ENCODE measurements around the gene TGFBR2. TPM values are rescaled to one million over a fixed set of nuclear protein-coding genes. Genes with fewer than 3 reads are reported as not detected.

TGFBR2 gene
- total RNA-seq, 2 experiments from 2014 or later = 74.4 to 77.8 TPM

- POLR2A ChIA-PET = no interaction called here
These were observed 38.7 kb downstream of the TGFBR2 start for GRCh38 chr3:30645077-30645476.

GRCh38 chr3:30646181-30646876 is 39.9 kb downstream of the TGFBR2 start:
- peaks cover 96% of the 10 kb centered on the region for H3K4me1 Mint-ChIP-seq
- H3K36me3 Mint-ChIP-seq (ENCODE audit: low read depth) = peaks cover 82% of the 10 kb centered on the region
- no peaks in the 10 kb centered on the region for H3K27me3 Mint-ChIP-seq
- H3K27ac Mint-ChIP-seq = peak overlapping the region; percentile 94
- H3K9me3 Mint-ChIP-seq = no peaks in the 10 kb centered on the region
- ChIA-PET POLR2A (interaction anchor here (1.0 kb wide), 1 partner anchor 13 kb away, joined by 3 read pairs; no protein-coding TSS in a partner anchor), CTCF (interaction anchor here (0.9 to 2.3 kb wide), 5 partner anchors 9 to 38 kb away, joined by 3 to 9 read pairs (median 4); no protein-coding TSS in a partner anchor)
- DNase-seq = no peak
- H3K4me3 Mint-ChIP-seq = peak overlapping the region; percentile 36

More at GRCh38 chr3:30645077-30645476, 38.7 kb downstream of the TGFBR2 start:
- no peak for DNase-seq
- peaks cover 73% of the 10 kb centered on the region for H3K36me3 Mint-ChIP-seq (ENCODE audit: low read depth)
- H3K4me1 Mint-ChIP-seq = peaks cover 96% of the 10 kb centered on the region
- H3K27ac Mint-ChIP-seq = peak overlapping the region; percentile 94
- no peaks in the 10 kb centered on the region for H3K9me3 Mint-ChIP-seq
- no peaks in the 10 kb centered on the region for H3K27me3 Mint-ChIP-seq
- CTCF ChIA-PET = interaction anchor here (0.5 to 1.7 kb wide), 3 partner anchors 10 to 138 kb away, joined by 3 to 6 read pairs (median 4); no protein-coding TSS in a partner anchor
- peak overlapping the region; percentile 59 for H3K4me3 Mint-ChIP-seq

GRCh38 chr3:30646961-30647752 is 40.8 kb downstream of the TGFBR2 start:
- DNase-seq = no peak
- Mint-ChIP-seq H3K4me3 (peak overlapping the region; percentile 36), H3K27ac (peak overlapping the region; percentile 94), H3K4me1 (peaks cover 95% of the 10 kb centered on the region), H3K36me3 (ENCODE audit: low read depth) (peaks cover 83% of the 10 kb centered on the region), H3K27me3 (no peaks in the 10 kb centered on the region), H3K9me3 (no peaks in the 10 kb centered on the region)
- ChIA-PET POLR2A (interaction anchor here (1.0 kb wide), 1 partner anchor 12 kb away, joined by 3 read pairs; no protein-coding TSS in a partner anchor), CTCF (interaction anchor here (0.9 to 2.3 kb wide), 5 partner anchors 8 to 31 kb away, joined by 4 to 9 read pairs (median 6); no protein-coding TSS in a partner anchor)

- CTCF ChIA-PET = interaction anchor here (1.3 to 1.9 kb wide), 2 partner anchors 9 to 17 kb away, joined by 6 read pairs; no protein-coding TSS in a partner anchor
- POLR2A ChIA-PET = no interaction called here
- Mint-ChIP-seq H3K27ac (peak overlapping the region; percentile 79), H3K36me3 (ENCODE audit: low read depth) (peaks cover 91% of the 10 kb centered on the region), H3K27me3 (no peaks in the 10 kb centered on the region), H3K4me3 (no peak overlapping the region), H3K4me1 (peaks cover 96% of the 10 kb centered on the region), H3K9me3 (no peaks in the 10 kb centered on the region)
- DNase-seq = no peak
These were observed 42.4 kb downstream of the TGFBR2 start for GRCh38 chr3:30648670-30649357.

GRCh38 chr3:30649572-30650318 is 43.3 kb downstream of the TGFBR2 start:
- no peaks in the 10 kb centered on the region for H3K27me3 Mint-ChIP-seq
- peaks cover 94% of the 10 kb centered on the region for H3K36me3 Mint-ChIP-seq (ENCODE audit: low read depth)
- ChIA-PET CTCF (no interaction called here), POLR2A (no interaction called here)
- H3K4me1 Mint-ChIP-seq = peaks cover 96% of the 10 kb centered on the region
- DNase-seq = no peak
- H3K9me3 Mint-ChIP-seq = no peaks in the 10 kb centered on the region
- no peak overlapping the region for H3K4me3 Mint-ChIP-seq
- peak overlapping the region; percentile 60 for H3K27ac Mint-ChIP-seq

GRCh38 chr3:30650348-30650995 is 44.1 kb downstream of the TGFBR2 start:
- no peaks in the 10 kb centered on the region for H3K27me3 Mint-ChIP-seq
- no peak overlapping the region for H3K4me3 Mint-ChIP-seq
- DNase-seq = no peak
- ChIA-PET POLR2A (no interaction called here), CTCF (interaction anchor here (0.6 kb wide), 1 partner anchor 32 kb away, joined by 4 read pairs; no protein-coding TSS in a partner anchor)
- no peaks in the 10 kb centered on the region for H3K9me3 Mint-ChIP-seq
- peaks cover 97% of the 10 kb centered on the region for H3K36me3 Mint-ChIP-seq (ENCODE audit: low read depth)
- H3K4me1 Mint-ChIP-seq = peaks cover 96% of the 10 kb centered on the region
- H3K27ac Mint-ChIP-seq = peak overlapping the region; percentile 60

GRCh38 chr3:30654269-30654668 is 47.9 kb downstream of the TGFBR2 start:
- no peak for DNase-seq
- peaks cover 95% of the 10 kb centered on the region for H3K36me3 Mint-ChIP-seq (ENCODE audit: low read depth)
- no peaks in the 10 kb centered on the region for H3K9me3 Mint-ChIP-seq
- CTCF ChIA-PET = interaction anchor here (0.6 to 2.5 kb wide), 5 partner anchors 8 to 150 kb away, joined by 3 to 9 read pairs (median 4); no protein-coding TSS in a partner anchor
- peak overlapping the region; percentile 62 for H3K4me3 Mint-ChIP-seq
- peaks cover 98% of the 10 kb centered on the region for H3K4me1 Mint-ChIP-seq
- no peaks in the 10 kb centered on the region for H3K27me3 Mint-ChIP-seq
- peak overlapping the region; percentile 92 for H3K27ac Mint-ChIP-seq
- POLR2A ChIA-PET = no interaction called here

- DNase-seq = peak; percentile 63
- no peaks in the 10 kb centered on the region for H3K9me3 Mint-ChIP-seq
These were observed 48.9 kb downstream of the TGFBR2 start for GRCh38 chr3:30655187-30655812.

GRCh38 chr3:30656624-30657141 is 50.3 kb downstream of the TGFBR2 start:
- Mint-ChIP-seq H3K9me3 (no peaks in the 10 kb centered on the region), H3K36me3 (ENCODE audit: low read depth) (peaks cover 86% of the 10 kb centered on the region), H3K4me1 (peaks cover 96% of the 10 kb centered on the region), H3K27me3 (no peaks in the 10 kb centered on the region), H3K27ac (peak overlapping the region; percentile 92), H3K4me3 (peak overlapping the region; percentile 26)
- no peak for DNase-seq
- POLR2A ChIA-PET = interaction anchor here (1.1 kb wide), 1 partner anchor 8 kb away, joined by 3 read pairs; no protein-coding TSS in a partner anchor
- CTCF ChIA-PET = interaction anchor here (1.4 to 2.5 kb wide), 6 partner anchors 8 to 41 kb away, joined by 3 to 9 read pairs (median 6); no protein-coding TSS in a partner anchor

More at GRCh38 chr3:30655187-30655812, 48.9 kb downstream of the TGFBR2 start:
- no peaks in the 10 kb centered on the region for H3K27me3 Mint-ChIP-seq
- CTCF ChIA-PET = interaction anchor here (0.7 to 2.5 kb wide), 8 partner anchors 9 to 40 kb away, joined by 3 to 9 read pairs (median 4); no protein-coding TSS in a partner anchor
- peaks cover 89% of the 10 kb centered on the region for H3K36me3 Mint-ChIP-seq (ENCODE audit: low read depth)
- peak overlapping the region; percentile 62 for H3K4me3 Mint-ChIP-seq
- H3K27ac Mint-ChIP-seq = peak overlapping the region; percentile 92
- H3K4me1 Mint-ChIP-seq = peaks cover 95% of the 10 kb centered on the region
- POLR2A ChIA-PET = interaction anchor here (0.5 to 1.5 kb wide), 6 partner anchors 8 to 824 kb away, joined by 3 to 7 read pairs (median 4); no protein-coding TSS in a partner anchor

GRCh38 chr3:30657914-30658313 is 51.5 kb downstream of the TGFBR2 start:
- peak; percentile 39 for DNase-seq
- H3K36me3 Mint-ChIP-seq (ENCODE audit: low read depth) = peaks cover 86% of the 10 kb centered on the region
- H3K4me3 Mint-ChIP-seq = peak overlapping the region; percentile 70
- H3K9me3 Mint-ChIP-seq = no peaks in the 10 kb centered on the region
- POLR2A ChIA-PET = interaction anchor here (0.6 to 1.4 kb wide), 4 partner anchors 14 to 41 kb away, joined by 3 to 8 read pairs (median 5); no protein-coding TSS in a partner anchor
- CTCF ChIA-PET = interaction anchor here (0.8 to 2.1 kb wide), 9 partner anchors 10 to 51 kb away, joined by 3 to 9 read pairs (median 4); partner anchors contain the start of gene TGFBR2
- H3K27me3 Mint-ChIP-seq = no peaks in the 10 kb centered on the region
- H3K4me1 Mint-ChIP-seq = peaks cover 96% of the 10 kb centered on the region
- peak overlapping the region; percentile 92 for H3K27ac Mint-ChIP-seq
